GM06990 (cell line): ENCODE data around the gene DFFB.

Experiments
- DNase-seq: peaks from one replicate; pipeline ENCODE4 v3.0.0-alpha.2; 2011; ENCODE audit not compliant: insufficient read length; ENCODE audit errors: extremely low read depth
- H3K27me3 ChIP-seq: replicated peaks from 2 replicates; pipeline ENCODE4 v1.6.0; 2011; ENCODE audit warnings: low read length; ENCODE audit not compliant: control insufficient read depth, insufficient read depth
- H3K36me3 ChIP-seq: 2 replicates; pipeline ENCODE4 v1.5.1; 2011; ENCODE audit warnings: low read length; ENCODE audit not compliant: control insufficient read depth, insufficient read depth
- H3K4me3 ChIP-seq: replicated peaks from 2 replicates; pipeline ENCODE4 v1.5.1; 2011; ENCODE audit warnings: low read depth, mild to moderate bottlenecking, control low read depth, low read length
- TF ChIP-seq, protein P1 (sequence below): IDR thresholded peaks from 2 replicates; pipeline ENCODE4 v1.5.1; 2011; ENCODE audit warnings: low read length, control low read depth, mild to moderate bottlenecking, inconsistent platforms; ENCODE audit not compliant: insufficient read depth, poor library complexity, severe bottlenecking

Gene DFFB

GRCh38 chr1:3879099-3879498, 21.8 kb downstream of the DFFB start:
- H3K27me3 ChIP-seq = no peaks in the 10 kb centered on the region
- no peak for DNase-seq
- H3K36me3 ChIP-seq = peaks cover 9% of the 10 kb centered on the region
- TF ChIP-seq, protein P1, sequence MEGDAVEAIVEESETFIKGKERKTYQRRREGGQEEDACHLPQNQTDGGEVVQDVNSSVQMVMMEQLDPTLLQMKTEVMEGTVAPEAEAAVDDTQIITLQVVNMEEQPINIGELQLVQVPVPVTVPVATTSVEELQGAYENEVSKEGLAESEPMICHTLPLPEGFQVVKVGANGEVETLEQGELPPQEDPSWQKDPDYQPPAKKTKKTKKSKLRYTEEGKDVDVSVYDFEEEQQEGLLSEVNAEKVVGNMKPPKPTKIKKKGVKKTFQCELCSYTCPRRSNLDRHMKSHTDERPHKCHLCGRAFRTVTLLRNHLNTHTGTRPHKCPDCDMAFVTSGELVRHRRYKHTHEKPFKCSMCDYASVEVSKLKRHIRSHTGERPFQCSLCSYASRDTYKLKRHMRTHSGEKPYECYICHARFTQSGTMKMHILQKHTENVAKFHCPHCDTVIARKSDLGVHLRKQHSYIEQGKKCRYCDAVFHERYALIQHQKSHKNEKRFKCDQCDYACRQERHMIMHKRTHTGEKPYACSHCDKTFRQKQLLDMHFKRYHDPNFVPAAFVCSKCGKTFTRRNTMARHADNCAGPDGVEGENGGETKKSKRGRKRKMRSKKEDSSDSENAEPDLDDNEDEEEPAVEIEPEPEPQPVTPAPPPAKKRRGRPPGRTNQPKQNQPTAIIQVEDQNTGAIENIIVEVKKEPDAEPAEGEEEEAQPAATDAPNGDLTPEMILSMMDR = no peak
- H3K4me3 ChIP-seq = no peak overlapping the region

DNA sequence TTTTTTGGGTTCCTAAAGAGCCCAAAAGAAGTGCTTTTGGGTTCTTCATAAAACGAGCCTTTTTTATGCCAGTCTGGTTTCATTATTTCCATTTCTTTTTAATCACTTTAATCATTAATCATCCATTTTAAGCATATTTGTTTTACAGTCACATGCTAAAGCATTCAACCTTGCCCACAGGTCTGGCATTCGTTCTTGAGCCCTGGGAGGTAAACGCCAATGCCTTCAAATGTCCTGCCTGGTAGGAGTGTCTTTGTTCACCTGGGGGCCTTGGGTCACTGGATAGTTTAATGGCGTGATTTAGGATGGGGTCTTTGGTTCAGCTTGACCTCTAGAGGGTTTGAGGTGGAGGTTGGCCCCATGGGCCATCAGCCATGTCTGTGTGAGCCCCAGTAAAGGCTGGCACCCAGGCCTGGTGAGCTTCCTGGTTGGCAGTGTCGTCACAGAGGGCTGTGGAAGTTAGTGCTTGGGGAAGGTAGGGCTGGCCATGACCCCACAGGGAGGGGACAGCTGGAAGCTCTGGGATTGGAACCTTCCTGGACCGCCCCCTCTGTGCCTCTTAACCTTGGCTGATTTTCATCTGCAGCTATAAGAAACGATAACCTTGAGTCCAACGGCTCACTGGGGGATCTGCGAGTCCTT, 22.6 kb downstream of the DFFB start:
- TF ChIP-seq, protein P1 = no peak

DNA sequence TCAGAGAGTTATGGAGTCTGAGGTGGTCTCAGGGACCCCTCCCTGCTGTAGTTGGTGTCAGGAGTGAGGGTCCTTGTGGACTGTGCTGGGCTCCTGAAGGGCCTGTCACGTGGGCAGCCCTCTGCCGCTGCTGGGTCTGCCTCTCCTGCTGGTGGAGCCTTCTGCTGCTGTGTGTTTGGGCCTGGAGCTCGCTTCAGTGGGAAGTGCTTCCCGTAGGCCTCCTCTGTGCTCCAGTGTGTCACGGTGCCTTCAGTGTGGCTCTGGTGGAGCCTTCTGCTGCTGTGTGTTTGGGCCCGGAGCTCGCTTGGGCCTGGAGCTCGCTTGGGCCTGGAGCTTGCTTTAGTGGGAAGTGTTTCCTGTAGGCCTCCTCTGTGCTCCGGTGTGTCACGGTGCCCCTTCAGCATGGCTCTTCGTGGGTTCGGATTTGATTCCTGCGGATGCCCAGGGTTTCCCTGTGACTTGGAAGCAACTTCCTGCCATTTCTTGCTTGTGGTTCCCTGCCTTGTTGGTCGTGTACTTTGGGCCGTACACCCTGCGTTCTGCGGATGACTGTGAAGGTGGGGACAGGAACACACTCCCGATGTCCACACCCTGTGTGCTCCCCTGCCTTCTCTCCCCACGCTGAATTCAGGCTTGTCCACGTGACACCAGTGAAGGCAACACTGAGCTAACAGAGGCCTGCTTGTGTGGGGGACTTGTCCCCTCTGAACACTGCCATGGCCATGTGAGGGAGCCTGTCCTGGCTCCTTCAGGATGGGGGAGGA, 23.3 kb downstream of the DFFB start:
- DNase-seq = no peak
- no peaks in the 10 kb centered on the region for H3K27me3 ChIP-seq
- TF ChIP-seq, protein P1 = no peak
- H3K4me3 ChIP-seq = no peak overlapping the region
- peaks cover 7% of the 10 kb centered on the region for H3K36me3 ChIP-seq

More for the DNA sequence above, 22.6 kb downstream of the DFFB start:
- peaks cover 7% of the 10 kb centered on the region for H3K36me3 ChIP-seq
- DNase-seq = no peak
- H3K27me3 ChIP-seq = no peaks in the 10 kb centered on the region
- H3K4me3 ChIP-seq = no peak overlapping the region

DNA sequence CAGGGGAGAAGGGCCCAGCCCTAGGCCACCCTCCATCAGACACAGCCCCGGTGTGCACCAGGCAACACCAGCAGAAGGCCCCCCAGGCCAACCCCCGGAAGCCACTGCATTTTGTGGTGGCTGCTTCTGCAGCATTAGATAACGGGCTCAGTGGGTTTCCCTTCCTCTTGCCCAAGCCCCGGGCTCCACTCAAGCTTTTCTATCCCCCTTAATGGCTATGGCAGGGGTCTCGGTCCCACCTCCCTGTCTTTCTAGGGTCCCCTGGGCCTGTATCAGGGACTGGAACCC, 23.9 kb downstream of the DFFB start:
- TF ChIP-seq, protein P1 = no peak
- Histone ChIP-seq H3K36me3 (peaks cover 9% of the 10 kb centered on the region), H3K27me3 (no peaks in the 10 kb centered on the region), H3K4me3 (no peak overlapping the region)
- no peak for DNase-seq

- DNase-seq = no peak
- H3K4me3 ChIP-seq = no peak overlapping the region
- H3K36me3 ChIP-seq = peaks cover 14% of the 10 kb centered on the region
- H3K27me3 ChIP-seq = no peaks in the 10 kb centered on the region
- TF ChIP-seq, protein P1 = no peak
Observed at GRCh38 chr1:3883194-3883925, 26.1 kb downstream of the DFFB start.
